Occipital lobe (tissue), 2 donors: Measurements from ENCODE around the gene PRODH. TPM values are rescaled to one million over a fixed set of nuclear protein-coding genes. Genes with fewer than 3 reads are reported as not detected.
"Not testable (repeated sequence)": the region's sequence is repeated elsewhere in the genome, so short reads cannot be mapped to it uniquely, and the experiment has no call there.

Experiments
- DNase-seq: peaks from one replicate; lab custom pipeline; 2025; lab: John Stamatoyannopoulos, UW
- total RNA-seq: library from RNA; depleted of rRNA; stranded (reverse); fragments of >200 nt; gene quantifications from one replicate; pipeline ENCODE4 v1.2.3, GENCODE V29; 2014

Gene PRODH
- total RNA-seq, 1 donor from 2014 or later: 0.94 TPM

- no peak for DNase-seq
Measured at GRCh38 chr22:18968011-18968749, 32.1 kb upstream of the PRODH start.

GRCh38 chr22:18967391-18968010 lies 31.4 kb upstream of the PRODH start:
- not testable (repeated sequence) for DNase-seq

GRCh38 chr22:18966748-18967147 lies 30.7 kb upstream of the PRODH start:
- DNase-seq: peak; percentile 74

GRCh38 chr22:18965526-18966421 lies 29.7 kb upstream of the PRODH start:
- no peak for DNase-seq

GRCh38 chr22:18964501-18965265 lies 28.6 kb upstream of the PRODH start:
- not testable (repeated sequence) for DNase-seq

- DNase-seq: not testable (repeated sequence)
Measured at GRCh38 chr22:18964051-18964450, 28.0 kb upstream of the PRODH start.

GRCh38 chr22:18962308-18962635 lies 26.2 kb upstream of the PRODH start:
- no peak for DNase-seq

GRCh38 chr22:18961632-18962307 lies 25.7 kb upstream of the PRODH start:
- not testable (repeated sequence) for DNase-seq

- not testable (repeated sequence) for DNase-seq
Measured at GRCh38 chr22:18961201-18961600, 25.1 kb upstream of the PRODH start.

- not testable (repeated sequence) for DNase-seq
Measured at GRCh38 chr22:18960166-18960820, 24.2 kb upstream of the PRODH start.

GRCh38 chr22:18959741-18960140 lies 23.6 kb upstream of the PRODH start:
- not testable (repeated sequence) for DNase-seq

- DNase-seq: not testable (repeated sequence)
Measured at GRCh38 chr22:18959266-18959665, 23.2 kb upstream of the PRODH start.

- not testable (repeated sequence) for DNase-seq
Measured at GRCh38 chr22:18958738-18959137, 22.6 kb upstream of the PRODH start.

- DNase-seq: peak; percentile 50
Measured at GRCh38 chr22:18958321-18958705, 22.2 kb upstream of the PRODH start.

GRCh38 chr22:18957621-18958320 lies 21.7 kb upstream of the PRODH start:
- DNase-seq: not testable (repeated sequence)

- DNase-seq: not testable (repeated sequence)
Measured at GRCh38 chr22:18956956-18957355, 20.9 kb upstream of the PRODH start.

- DNase-seq: not testable (repeated sequence)
Measured at GRCh38 chr22:18956121-18956895, 20.2 kb upstream of the PRODH start.

GRCh38 chr22:18955696-18956095 lies 19.6 kb upstream of the PRODH start:
- DNase-seq: no peak
